AG10803 (cell line): Measurements from ENCODE around the gene JARID2.

Source experiments
- DNase-seq: peaks from one replicate; pipeline ENCODE4 v3.0.0; 2010; ENCODE audit warnings: low read depth
- H3K4me3 ChIP-seq: 2 replicates; pipeline ENCODE4 v1.5.1; 2011; ENCODE audit warnings: mild to moderate bottlenecking, low read length, control low read depth
- CTCF ChIP-seq: conservative IDR thresholded peaks from 2 replicates; pipeline ENCODE4 v1.5.1; 2011; ENCODE audit warnings: mild to moderate bottlenecking, low read length, control low read depth, inconsistent platforms

The JARID2 gene

GRCh38 chr6:15561447-15562199 lies 315.8 kb downstream of the JARID2 start:
- no peak for DNase-seq
- no peak overlapping the region for H3K4me3 ChIP-seq
- TF ChIP-seq CTCF, result no peak

DNA sequence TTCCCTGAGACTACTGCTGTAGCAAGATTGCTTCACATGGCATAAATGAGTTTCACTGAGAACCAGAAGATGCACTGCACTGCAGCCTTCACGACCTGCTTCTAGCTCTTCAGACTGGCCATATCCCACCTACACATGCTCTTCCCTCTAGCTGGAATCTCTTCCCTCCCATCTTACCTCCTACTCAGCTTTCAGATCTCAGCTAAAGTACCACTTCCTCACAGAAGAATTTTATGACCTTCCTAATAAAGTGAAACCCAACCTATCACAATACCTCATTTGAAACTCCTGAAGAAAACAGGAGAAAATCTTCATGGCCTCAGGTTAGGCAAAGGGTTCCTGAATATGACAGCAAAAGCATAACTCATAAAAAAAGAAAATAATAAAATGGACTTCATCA lies 317.1 kb downstream of the JARID2 start:
- no peak for TF ChIP-seq CTCF
- no peak for DNase-seq
- H3K4me3 ChIP-seq, result no peak overlapping the region

GRCh38 chr6:15569035-15569995 lies 323.4 kb downstream of the JARID2 start:
- no peak for TF ChIP-seq CTCF
- DNase-seq, result no peak
- H3K4me3 ChIP-seq, result no peak overlapping the region

GRCh38 chr6:15570171-15570570 lies 324.3 kb downstream of the JARID2 start:
- TF ChIP-seq CTCF, result no peak
- no peak for DNase-seq
- H3K4me3 ChIP-seq, result no peak overlapping the region
